Neural cell (in vitro differentiated cells): ENCODE measurements around the gene ZNF680. TPM values are rescaled to one million over a fixed set of nuclear protein-coding genes. Genes with fewer than 3 reads are reported as not detected.

Source experiments
- H2AFZ ChIP-seq: fragments of 200-600, 300-800 bp; sonication (generic), shearing (Covaris generic); 2 replicates; pipeline ENCODE4 v1.6.0; 2014; ENCODE audit warnings: low read depth, mild to moderate bottlenecking, antibody characterized with exemption, low read length, moderate library complexity
- H3F3A ChIP-seq: fragments of 200-600 bp; shearing (Covaris generic); 2 replicates; pipeline ENCODE4 v1.6.1; 2016; ENCODE audit warnings: mild to moderate bottlenecking, moderate library complexity, mixed read lengths, antibody characterized with exemption, low read length; ENCODE audit not compliant: insufficient read depth, poor library complexity, severe bottlenecking
- H3K27ac ChIP-seq: fragments of 200-600, 300-800 bp; sonication (generic), shearing (Covaris generic); 2 replicates; pipeline ENCODE4 v1.5.1; 2014; ENCODE audit warnings: mild to moderate bottlenecking, low read length, moderate library complexity
- H3K27me3 ChIP-seq: fragments of 300-800, 200-600 bp; sonication (generic), shearing (Covaris generic); 2 replicates; pipeline ENCODE4 v1.6.0; 2014; ENCODE audit warnings: mild to moderate bottlenecking, low read depth, low read length, moderate library complexity; ENCODE audit not compliant: insufficient read depth
- H3K36me3 ChIP-seq: fragments of 300-800, 200-600 bp; sonication (generic), shearing (Covaris generic); 2 replicates; pipeline ENCODE4 v1.5.1; 2014; ENCODE audit warnings: mild to moderate bottlenecking, antibody characterized with exemption, low read length, moderate library complexity; ENCODE audit not compliant: insufficient read depth
- H3K4me2 ChIP-seq: fragments of 300-800, 200-600 bp; sonication (generic), shearing (Covaris generic); 2 replicates; pipeline ENCODE4 v1.6.0; 2014; ENCODE audit warnings: mild to moderate bottlenecking, low read length
- H3K4me3 ChIP-seq: fragments of 300-800, 200-600 bp; sonication (generic), shearing (Covaris generic); 2 replicates; pipeline ENCODE4 v1.5.1; 2014; ENCODE audit warnings: mild to moderate bottlenecking, low read length, moderate library complexity
- H3K79me2 ChIP-seq: fragments of 200-600 bp; shearing (Covaris generic); replicated peaks from 2 replicates; pipeline ENCODE4 v1.6.0; 2014; ENCODE audit warnings: mild to moderate bottlenecking, low read length, moderate library complexity; ENCODE audit not compliant: insufficient read depth
- H3K9ac ChIP-seq: fragments of 300-800, 200-600 bp; sonication (generic), shearing (Covaris generic); 2 replicates; pipeline ENCODE4 v1.6.1; 2016; ENCODE audit warnings: mild to moderate bottlenecking, low read length, mixed read lengths
- H3K9me2 ChIP-seq: fragments of 200-600 bp; shearing (Covaris generic); 2 replicates; pipeline ENCODE4 v1.6.1; 2016; ENCODE audit warnings: mild to moderate bottlenecking, low read length, mixed read lengths; ENCODE audit not compliant: insufficient read depth
- H3K9me3 ChIP-seq: fragments of 200-600, 300-800 bp; sonication (generic), shearing (Covaris generic); 2 replicates; pipeline ENCODE4 v1.6.1; 2016; ENCODE audit warnings: mild to moderate bottlenecking, mixed run types, low read length, moderate library complexity, mixed read lengths
- H4K20me1 ChIP-seq: fragments of 200-600 bp; shearing (Covaris generic); 2 replicates; pipeline ENCODE4 v1.6.1; 2016; ENCODE audit warnings: mild to moderate bottlenecking, mixed run types; ENCODE audit not compliant: insufficient read depth
- EP300 ChIP-seq: fragments of 450-650 bp; conservative IDR thresholded peaks from 2 replicates; pipeline ENCODE4 v1.6.1; 2014; ENCODE audit warnings: antibody characterized with exemption, mild to moderate bottlenecking, moderate library complexity; ENCODE audit not compliant: poor library complexity, severe bottlenecking
- EZH2 ChIP-seq: fragments of 200-600, 300-800 bp; shearing (Covaris generic), sonication (generic); IDR thresholded peaks from 2 replicates; pipeline ENCODE4 v1.6.1; 2014; ENCODE audit warnings: antibody characterized with exemption, low read length, borderline replicate concordance, mild to moderate bottlenecking; ENCODE audit not compliant: insufficient read depth, poor library complexity, severe bottlenecking
- MXI1 ChIP-seq: fragments of 450-650 bp; conservative IDR thresholded peaks from 2 replicates; pipeline ENCODE4 v1.6.1; 2014; ENCODE audit warnings: antibody characterized with exemption, mild to moderate bottlenecking; ENCODE audit not compliant: poor library complexity, severe bottlenecking
- POLR2AphosphoS5 ChIP-seq: IDR thresholded peaks from 2 replicates; pipeline ENCODE4 v1.6.1; 2012
- RAD21 ChIP-seq: fragments of 450-650 bp; conservative IDR thresholded peaks from 2 replicates; pipeline ENCODE4 v1.6.1; 2014; ENCODE audit warnings: antibody characterized with exemption, mild to moderate bottlenecking, moderate library complexity
- REST ChIP-seq: IDR thresholded peaks from 2 replicates; pipeline ENCODE4 v1.6.1; 2012; ENCODE audit warnings: borderline replicate concordance
- SMC3 ChIP-seq: fragments of 450-650 bp; conservative IDR thresholded peaks from 2 replicates; pipeline ENCODE4 v1.6.1; 2014; ENCODE audit warnings: antibody characterized with exemption, mild to moderate bottlenecking, moderate library complexity; ENCODE audit not compliant: poor library complexity
- TAF1 ChIP-seq: IDR thresholded peaks from 2 replicates; pipeline ENCODE4 v1.6.1; 2012; ENCODE audit warnings: low read depth
- polyA plus RNA-seq: library from polyadenylated mRNA; depleted of rRNA; stranded (reverse); fragments of >200 nt; gene quantifications from 2 replicates; pipeline ENCODE4 v1.2.3, GENCODE V29; 2014
- TF ChIP-seq, protein P1 (sequence below): fragments of 450-650 bp; IDR thresholded peaks from 2 replicates; pipeline ENCODE4 v1.5.1; 2014; ENCODE audit warnings: antibody characterized with exemption, mild to moderate bottlenecking, moderate library complexity; ENCODE audit not compliant: poor library complexity, severe bottlenecking

ZNF680 gene
- polyA plus RNA-seq, 1 donor from 2014 or later = 0.32 TPM

- Histone ChIP-seq H3K27ac (no peak overlapping the region), H3K9me3 (no peaks in the 10 kb centered on the region), H3K9ac (no peak overlapping the region), H3K4me2 (no peak overlapping the region), H3K27me3 (no peaks in the 10 kb centered on the region), H3K36me3 (no peaks in the 10 kb centered on the region), H4K20me1 (no peaks in the 10 kb centered on the region), H3K79me2 (no peaks in the 10 kb centered on the region), H2AFZ (no peak overlapping the region), H3K4me3 (no peak overlapping the region), H3K9me2 (no peaks in the 10 kb centered on the region), H3F3A (no peaks in the 10 kb centered on the region)
- TF ChIP-seq EP300 = no peak
- TF ChIP-seq SMC3 = no peak
- no peak for TF ChIP-seq MXI1
These were observed 34.1 kb downstream of the ZNF680 start for GRCh38 chr7:64528770-64529169.

DNA sequence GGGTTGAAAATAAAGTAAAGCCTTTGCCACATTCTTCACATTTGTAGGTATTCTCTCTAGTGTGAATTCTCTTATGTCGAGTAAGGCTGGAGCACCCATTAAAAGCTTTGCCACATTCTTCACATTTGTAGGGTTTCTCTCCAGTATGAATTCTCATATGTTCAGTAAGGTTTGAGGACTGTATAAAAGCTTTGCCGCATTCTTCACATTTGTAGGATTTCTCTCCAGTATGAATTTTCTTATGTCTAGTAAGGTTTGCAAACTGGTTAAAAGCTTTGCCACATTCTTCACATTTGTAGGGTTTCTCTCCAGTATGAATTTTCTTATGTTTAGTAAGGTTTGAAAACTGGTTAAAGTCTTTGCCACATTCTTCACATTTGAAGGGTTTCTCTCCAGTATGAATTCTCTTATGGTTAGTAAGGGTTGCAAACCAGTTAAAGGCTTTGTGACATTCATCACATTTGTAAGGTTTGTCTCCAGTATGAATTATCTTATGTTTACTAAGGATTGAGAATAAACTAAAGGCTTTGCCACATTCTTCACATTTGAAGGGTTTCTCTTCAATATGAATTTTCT, 41.4 kb downstream of the ZNF680 start:
- no peaks in the 10 kb centered on the region for H3K36me3 ChIP-seq
- no peaks in the 10 kb centered on the region for H4K20me1 ChIP-seq
- no peak overlapping the region for H3K27ac ChIP-seq
- no peaks in the 10 kb centered on the region for H3K9me3 ChIP-seq
- H3K9ac ChIP-seq = no peak overlapping the region
- TF ChIP-seq REST = no peak
- TF ChIP-seq POLR2AphosphoS5 = no peak
- TF ChIP-seq EZH2 = no peak
- TF ChIP-seq MXI1 = no peak
- TF ChIP-seq EP300 = no peak
- TF ChIP-seq SMC3 = no peak
- no peak for TF ChIP-seq TAF1
- TF ChIP-seq RAD21 = no peak
- TF ChIP-seq, protein P1, sequence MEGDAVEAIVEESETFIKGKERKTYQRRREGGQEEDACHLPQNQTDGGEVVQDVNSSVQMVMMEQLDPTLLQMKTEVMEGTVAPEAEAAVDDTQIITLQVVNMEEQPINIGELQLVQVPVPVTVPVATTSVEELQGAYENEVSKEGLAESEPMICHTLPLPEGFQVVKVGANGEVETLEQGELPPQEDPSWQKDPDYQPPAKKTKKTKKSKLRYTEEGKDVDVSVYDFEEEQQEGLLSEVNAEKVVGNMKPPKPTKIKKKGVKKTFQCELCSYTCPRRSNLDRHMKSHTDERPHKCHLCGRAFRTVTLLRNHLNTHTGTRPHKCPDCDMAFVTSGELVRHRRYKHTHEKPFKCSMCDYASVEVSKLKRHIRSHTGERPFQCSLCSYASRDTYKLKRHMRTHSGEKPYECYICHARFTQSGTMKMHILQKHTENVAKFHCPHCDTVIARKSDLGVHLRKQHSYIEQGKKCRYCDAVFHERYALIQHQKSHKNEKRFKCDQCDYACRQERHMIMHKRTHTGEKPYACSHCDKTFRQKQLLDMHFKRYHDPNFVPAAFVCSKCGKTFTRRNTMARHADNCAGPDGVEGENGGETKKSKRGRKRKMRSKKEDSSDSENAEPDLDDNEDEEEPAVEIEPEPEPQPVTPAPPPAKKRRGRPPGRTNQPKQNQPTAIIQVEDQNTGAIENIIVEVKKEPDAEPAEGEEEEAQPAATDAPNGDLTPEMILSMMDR = no peak
- H3K4me3 ChIP-seq = no peak overlapping the region
- no peaks in the 10 kb centered on the region for H3K9me2 ChIP-seq
- no peaks in the 10 kb centered on the region for H3F3A ChIP-seq
- H3K27me3 ChIP-seq = no peaks in the 10 kb centered on the region
- no peak overlapping the region for H3K4me2 ChIP-seq
- H2AFZ ChIP-seq = no peak overlapping the region
- no peaks in the 10 kb centered on the region for H3K79me2 ChIP-seq
